ENCODE results near the gene SFT2D2.

Gene SFT2D2

GRCh38 chr1:168243636-168244212 is 17.9 kb downstream of the SFT2D2 start:
- Histone ChIP-seq H2AK5ac (ENCODE audit: low read length, severe bottlenecking) (no peak overlapping the region), H3K27me3 (ENCODE audit: control insufficient read depth in 1 of 2, insufficient read depth in 1 of 2, low read length in 2 of 2) (no peaks in the 10 kb centered on the region), H3K18ac (ENCODE audit: low read depth in 1 of 2, low read length in 2 of 2) (no peak overlapping the region), H2BK12ac (ENCODE audit: low read length in 2 of 2) (no peak overlapping the region), H3K27ac (ENCODE audit: low read length, poor library complexity, severe bottlenecking) (no peak overlapping the region), H3K23ac (ENCODE audit: low read length in 2 of 2) (no peak overlapping the region), H2BK120ac (ENCODE audit: low read depth, low read length) (no peak overlapping the region), H4K8ac (ENCODE audit: low read length) (no peak overlapping the region), H3K9ac (ENCODE audit: low read length) (peak overlapping the region; percentile 7), H4K91ac (ENCODE audit: low read length) (no peak overlapping the region), H3K9me3 (ENCODE audit: control insufficient read depth, low read length) (no peaks in the 10 kb centered on the region), H2BK15ac (ENCODE audit: low read depth, poor library complexity, severe bottlenecking) (no peak overlapping the region), H3K4me3 (ENCODE audit: insufficient read depth in 1 of 2, low read depth in 1 of 2, low read length in 2 of 2) (no peak overlapping the region), H3K4me2 (ENCODE audit: low read length, poor library complexity, severe bottlenecking) (no peak overlapping the region), H3K4me1 (ENCODE audit: control insufficient read depth, insufficient read depth, low read depth, low read length) (peaks cover 9% of the 10 kb centered on the region), H3K36me3 (ENCODE audit: control insufficient read depth in 1 of 2, insufficient read depth in 2 of 2, low read depth in 1 of 2, low read length in 2 of 2) (peaks cover 35 to 79% of the 10 kb centered on the region in 2 experiments), H3K79me1 (replicated peaks; ENCODE audit: low read length, poor library complexity, severe bottlenecking) (peaks cover 34% of the 10 kb centered on the region), H3K14ac (ENCODE audit: low read length in 2 of 2) (no peak overlapping the region), H2AFZ (ENCODE audit: low read depth, low read length) (no peak overlapping the region), H3K4ac (ENCODE audit: low read depth in 1 of 2, low read length in 2 of 2) (no peak overlapping the region), H2BK5ac (ENCODE audit: low read depth, low read length, poor library complexity, severe bottlenecking) (no peak overlapping the region)
- DNase-seq: no peak
- 73% methylated on average over 3 of the region's 3 CpGs for WGBS

DNA sequence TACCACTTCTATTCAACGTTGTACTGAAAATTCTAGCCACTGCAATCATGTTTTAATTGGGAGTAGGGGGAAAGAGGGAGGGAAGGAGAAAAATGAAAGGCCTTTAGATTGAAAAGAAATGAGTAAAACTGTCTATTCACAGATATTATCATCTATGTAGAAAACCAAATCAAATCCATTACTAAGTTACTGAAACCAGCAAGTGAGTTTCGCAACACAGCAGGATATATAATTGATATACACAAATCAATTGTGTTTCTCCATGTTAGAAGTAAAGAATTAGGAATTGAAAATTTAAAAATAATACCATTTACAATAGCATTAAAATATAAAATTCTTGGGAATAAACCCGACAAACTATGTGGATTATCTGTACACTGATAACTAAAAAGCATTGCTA is 19.2 kb downstream of the SFT2D2 start:
- no peak overlapping the region for H2AFZ ChIP-seq (ENCODE audit: low read depth, low read length)
- peaks cover 9% of the 10 kb centered on the region for H3K4me1 ChIP-seq (ENCODE audit: control insufficient read depth, insufficient read depth, low read depth, low read length)
- WGBS: no CpG with 5 or more reads among the region's 3 CpGs
- no peak overlapping the region for H3K23ac ChIP-seq (ENCODE audit: low read length in 2 of 2)
- H3K4me2 ChIP-seq (ENCODE audit: low read length, poor library complexity, severe bottlenecking): no peak overlapping the region
- no peak overlapping the region for H3K4ac ChIP-seq (ENCODE audit: low read depth in 1 of 2, low read length in 2 of 2)
- H3K79me1 ChIP-seq (replicated peaks; ENCODE audit: low read length, poor library complexity, severe bottlenecking): peaks cover 36% of the 10 kb centered on the region
- H2BK5ac ChIP-seq (ENCODE audit: low read depth, low read length, poor library complexity, severe bottlenecking): no peak overlapping the region
- no peak overlapping the region for H3K4me3 ChIP-seq (ENCODE audit: insufficient read depth in 1 of 2, low read depth in 1 of 2, low read length in 2 of 2)
- H2BK15ac ChIP-seq (ENCODE audit: low read depth, poor library complexity, severe bottlenecking): no peak overlapping the region
- H4K8ac ChIP-seq (ENCODE audit: low read length): no peak overlapping the region
- H2AK5ac ChIP-seq (ENCODE audit: low read length, severe bottlenecking): no peak overlapping the region
- H3K14ac ChIP-seq (ENCODE audit: low read length in 2 of 2): no peak overlapping the region
- H3K27ac ChIP-seq (ENCODE audit: low read length, poor library complexity, severe bottlenecking): no peak overlapping the region
- H3K18ac ChIP-seq (ENCODE audit: low read depth in 1 of 2, low read length in 2 of 2): no peak overlapping the region
- H3K27me3 ChIP-seq (ENCODE audit: control insufficient read depth in 1 of 2, insufficient read depth in 1 of 2, low read length in 2 of 2): no peaks in the 10 kb centered on the region
- no peak for DNase-seq
- no peak overlapping the region for H3K9ac ChIP-seq (ENCODE audit: low read length)
- H3K36me3 ChIP-seq (ENCODE audit: control insufficient read depth in 1 of 2, insufficient read depth in 2 of 2, low read depth in 1 of 2, low read length in 2 of 2): peaks cover 33 to 76% of the 10 kb centered on the region in 2 experiments
- H4K91ac ChIP-seq (ENCODE audit: low read length): no peak overlapping the region
- H2BK120ac ChIP-seq (ENCODE audit: low read depth, low read length): no peak overlapping the region
- no peaks in the 10 kb centered on the region for H3K9me3 ChIP-seq (ENCODE audit: control insufficient read depth, low read length)
- no peak overlapping the region for H2BK12ac ChIP-seq (ENCODE audit: low read length in 2 of 2)

- Histone ChIP-seq H2AFZ (ENCODE audit: low read depth, low read length) (no peak overlapping the region), H3K4ac (ENCODE audit: low read depth in 1 of 2, low read length in 2 of 2) (no peak overlapping the region), H3K27me3 (ENCODE audit: control insufficient read depth in 1 of 2, insufficient read depth in 1 of 2, low read length in 2 of 2) (no peaks in the 10 kb centered on the region), H2BK12ac (ENCODE audit: low read length in 2 of 2) (no peak overlapping the region), H3K79me1 (replicated peaks; ENCODE audit: low read length, poor library complexity, severe bottlenecking) (peaks cover 31% of the 10 kb centered on the region), H3K18ac (ENCODE audit: low read depth in 1 of 2, low read length in 2 of 2) (no peak overlapping the region), H2BK5ac (ENCODE audit: low read depth, low read length, poor library complexity, severe bottlenecking) (no peak overlapping the region), H3K4me3 (ENCODE audit: insufficient read depth in 1 of 2, low read depth in 1 of 2, low read length in 2 of 2) (no peak overlapping the region), H2AK5ac (ENCODE audit: low read length, severe bottlenecking) (no peak overlapping the region), H3K14ac (ENCODE audit: low read length in 2 of 2) (no peak overlapping the region), H3K9ac (ENCODE audit: low read length) (no peak overlapping the region), H3K23ac (ENCODE audit: low read length in 2 of 2) (no peak overlapping the region), H2BK15ac (ENCODE audit: low read depth, poor library complexity, severe bottlenecking) (no peak overlapping the region), H3K36me3 (ENCODE audit: control insufficient read depth in 1 of 2, insufficient read depth in 2 of 2, low read depth in 1 of 2, low read length in 2 of 2) (peaks cover 33 to 76% of the 10 kb centered on the region in 2 experiments), H4K91ac (ENCODE audit: low read length) (no peak overlapping the region), H2BK120ac (ENCODE audit: low read depth, low read length) (no peak overlapping the region), H3K4me2 (ENCODE audit: low read length, poor library complexity, severe bottlenecking) (no peak overlapping the region), H3K27ac (ENCODE audit: low read length, poor library complexity, severe bottlenecking) (no peak overlapping the region), H3K9me3 (ENCODE audit: control insufficient read depth, low read length) (no peaks in the 10 kb centered on the region), H4K8ac (ENCODE audit: low read length) (no peak overlapping the region), H3K4me1 (ENCODE audit: control insufficient read depth, insufficient read depth, low read depth, low read length) (peaks cover 9% of the 10 kb centered on the region)
- DNase-seq: no peak
- WGBS: 99% methylated on average over 4 of the region's 5 CpGs
These were observed 20.7 kb downstream of the SFT2D2 start for GRCh38 chr1:168246506-168246905.

GRCh38 chr1:168252204-168252733 is 26.5 kb downstream of the SFT2D2 start:
- Histone ChIP-seq H3K27ac (ENCODE audit: low read length, poor library complexity, severe bottlenecking) (no peak overlapping the region), H2BK5ac (ENCODE audit: low read depth, low read length, poor library complexity, severe bottlenecking) (no peak overlapping the region), H2BK15ac (ENCODE audit: low read depth, poor library complexity, severe bottlenecking) (no peak overlapping the region), H3K23ac (ENCODE audit: low read length in 2 of 2) (no peak overlapping the region), H2BK120ac (ENCODE audit: low read depth, low read length) (no peak overlapping the region), H3K4me2 (ENCODE audit: low read length, poor library complexity, severe bottlenecking) (no peak overlapping the region), H2BK12ac (ENCODE audit: low read length in 2 of 2) (no peak overlapping the region), H4K91ac (ENCODE audit: low read length) (no peak overlapping the region), H3K9ac (ENCODE audit: low read length) (no peak overlapping the region), H2AFZ (ENCODE audit: low read depth, low read length) (no peak overlapping the region), H3K79me1 (replicated peaks; ENCODE audit: low read length, poor library complexity, severe bottlenecking) (peaks cover 16% of the 10 kb centered on the region), H3K4ac (ENCODE audit: low read depth in 1 of 2, low read length in 2 of 2) (no peak overlapping the region), H3K18ac (ENCODE audit: low read depth in 1 of 2, low read length in 2 of 2) (no peak overlapping the region), H3K4me1 (ENCODE audit: control insufficient read depth, insufficient read depth, low read depth, low read length) (no peaks in the 10 kb centered on the region), H3K27me3 (ENCODE audit: control insufficient read depth in 1 of 2, insufficient read depth in 1 of 2, low read length in 2 of 2) (no peaks in the 10 kb centered on the region), H3K14ac (ENCODE audit: low read length in 2 of 2) (no peak overlapping the region), H3K36me3 (ENCODE audit: control insufficient read depth in 1 of 2, insufficient read depth in 2 of 2, low read depth in 1 of 2, low read length in 2 of 2) (peaks cover 15 to 71% of the 10 kb centered on the region in 2 experiments), H4K8ac (ENCODE audit: low read length) (no peak overlapping the region), H3K4me3 (ENCODE audit: insufficient read depth in 1 of 2, low read depth in 1 of 2, low read length in 2 of 2) (no peak overlapping the region), H2AK5ac (ENCODE audit: low read length, severe bottlenecking) (no peak overlapping the region), H3K9me3 (ENCODE audit: control insufficient read depth, low read length) (peaks cover 18% of the 10 kb centered on the region)
- WGBS: 88% methylated on average over 3 of the region's 3 CpGs
- DNase-seq: no peak

All from mesenchymal stem cell (in vitro differentiated cells and primary cell).